Calu3 (cell line): ENCODE measurements around the gene EPS8L2. TPM values are rescaled to one million over a fixed set of nuclear protein-coding genes. Genes with fewer than 3 reads are reported as not detected.

Source experiments
- BruUV-seq: library from RNA; stranded (reverse); fragments of 400-500 nt; replicated peaks from 2 replicates; lab custom pipeline; 2021; lab: Mats Ljungman, UMichigan
- CTCF ChIA-PET: fragments of 300-600 bp; sonication (Branson Sonifier 250); formaldehyde crosslinking; loops from one replicate; lab custom pipeline; 2022; ENCODE audit warnings: antibody characterized with exemption; lab: Charles Lee
- DNase-seq: peaks from one replicate; pipeline ENCODE4 v3.0.0; 2022
- H3K27ac Mint-ChIP-seq: one replicate; pipeline ENCODE4 v1.8.0; 2022; ENCODE audit warnings: mixed read lengths; ENCODE audit not compliant: unreplicated experiment
- H3K27me3 Mint-ChIP-seq: one replicate; pipeline ENCODE4 v1.8.0; 2022; ENCODE audit warnings: mixed read lengths; ENCODE audit not compliant: unreplicated experiment
- H3K36me3 Mint-ChIP-seq: one replicate; pipeline ENCODE4 v1.8.0; 2022; ENCODE audit warnings: mild to moderate bottlenecking, moderate library complexity, mixed read lengths; ENCODE audit not compliant: insufficient read depth, unreplicated experiment
- H3K4me1 Mint-ChIP-seq: one replicate; pipeline ENCODE4 v1.8.0; 2022; ENCODE audit warnings: mild to moderate bottlenecking, low read depth, mixed read lengths; ENCODE audit not compliant: unreplicated experiment
- H3K4me3 Mint-ChIP-seq: one replicate; pipeline ENCODE4 v1.8.0; 2022; ENCODE audit warnings: mild to moderate bottlenecking, low read depth, moderate library complexity, mixed read lengths; ENCODE audit not compliant: unreplicated experiment
- H3K9me3 Mint-ChIP-seq: one replicate; pipeline ENCODE4 v1.8.0; 2022; ENCODE audit warnings: low read depth, mixed read lengths; ENCODE audit not compliant: unreplicated experiment
- CTCF ChIP-seq: fragments of 200-600 bp; IDR thresholded peaks from one replicate; pipeline ENCODE4 v1.8.0; 2022; ENCODE audit warnings: antibody characterized with exemption; ENCODE audit not compliant: unreplicated experiment
- intact Hi-C: fragments of 100-400 bp; cut with micrococcal nuclease; formaldehyde crosslinking; loops from one replicate; pipeline ENCODE4 v1.10.0; 2022; ENCODE audit not compliant: unreplicated experiment
- total RNA-seq: library from RNA; stranded (reverse); gene quantifications from 2 replicates; pipeline ENCODE4 v1.2.3, GENCODE V29; 2022

EPS8L2 gene
- total RNA-seq, 1 experiment from 2014 or later: 212 TPM

- Mint-ChIP-seq H3K27me3 (no peaks in the 10 kb centered on the region), H3K27ac (no peak overlapping the region), H3K4me3 (no peak overlapping the region), H3K36me3 (peaks cover 65% of the 10 kb centered on the region), H3K4me1 (peaks cover 13% of the 10 kb centered on the region), H3K9me3 (no peaks in the 10 kb centered on the region)
- BruUV-seq: no TSS peak
- intact Hi-C loops: no loop called here
- TF ChIP-seq CTCF: no peak
- no peak for DNase-seq
- CTCF ChIA-PET: no interaction called here
Measured at GRCh38 chr11:771617-772204, 65.7 kb downstream of the EPS8L2 start.

- no TSS peak for BruUV-seq
- peaks cover 65% of the 10 kb centered on the region for H3K36me3 Mint-ChIP-seq
- CTCF ChIA-PET: no interaction called here
- no peaks in the 10 kb centered on the region for H3K27me3 Mint-ChIP-seq
- no peak overlapping the region for H3K4me3 Mint-ChIP-seq
- DNase-seq: no peak
- no peak for TF ChIP-seq CTCF
- intact Hi-C loops: no loop called here
- no peak overlapping the region for H3K27ac Mint-ChIP-seq
- H3K9me3 Mint-ChIP-seq: no peaks in the 10 kb centered on the region
- H3K4me1 Mint-ChIP-seq: peaks cover 13% of the 10 kb centered on the region
Measured at GRCh38 chr11:772429-773390, 66.7 kb downstream of the EPS8L2 start.

GRCh38 chr11:773425-773824 is 67.4 kb downstream of the EPS8L2 start:
- no peak for DNase-seq
- Mint-ChIP-seq H3K27me3 (no peaks in the 10 kb centered on the region), H3K36me3 (peaks cover 65% of the 10 kb centered on the region), H3K4me3 (no peak overlapping the region), H3K4me1 (peaks cover 13% of the 10 kb centered on the region), H3K27ac (peak overlapping the region; percentile 60), H3K9me3 (no peaks in the 10 kb centered on the region)
- intact Hi-C loops: no loop called here
- TF ChIP-seq CTCF: no peak
- CTCF ChIA-PET: no interaction called here
- BruUV-seq: no TSS peak

- no peak overlapping the region for H3K4me3 Mint-ChIP-seq
- H3K27me3 Mint-ChIP-seq: no peaks in the 10 kb centered on the region
- peaks cover 67% of the 10 kb centered on the region for H3K36me3 Mint-ChIP-seq
- no TSS peak for BruUV-seq
- peaks cover 13% of the 10 kb centered on the region for H3K4me1 Mint-ChIP-seq
- no peak for DNase-seq
- no peak for TF ChIP-seq CTCF
- H3K27ac Mint-ChIP-seq: peak overlapping the region; percentile 60
- H3K9me3 Mint-ChIP-seq: no peaks in the 10 kb centered on the region
- CTCF ChIA-PET: no interaction called here
- intact Hi-C loops: no loop called here
Measured at GRCh38 chr11:773830-774229, 67.8 kb downstream of the EPS8L2 start.
